Measurements from ENCODE around the gene RAMACL.

Gene RAMACL

GRCh38 chr6:166534658-166535406 is 51.6 kb downstream of the RAMACL start:
- H3K27ac Mint-ChIP-seq: no peak overlapping the region
- no peak for DNase-seq
- H3K4me3 Mint-ChIP-seq: no peak overlapping the region
- H3K36me3 Mint-ChIP-seq (ENCODE audit: low read depth): no peaks in the 10 kb centered on the region
- H3K9me3 Mint-ChIP-seq: no peaks in the 10 kb centered on the region
- H3K4me1 Mint-ChIP-seq (ENCODE audit: low read depth): peaks cover 7% of the 10 kb centered on the region
- no peaks in the 10 kb centered on the region for H3K27me3 Mint-ChIP-seq

DNA sequence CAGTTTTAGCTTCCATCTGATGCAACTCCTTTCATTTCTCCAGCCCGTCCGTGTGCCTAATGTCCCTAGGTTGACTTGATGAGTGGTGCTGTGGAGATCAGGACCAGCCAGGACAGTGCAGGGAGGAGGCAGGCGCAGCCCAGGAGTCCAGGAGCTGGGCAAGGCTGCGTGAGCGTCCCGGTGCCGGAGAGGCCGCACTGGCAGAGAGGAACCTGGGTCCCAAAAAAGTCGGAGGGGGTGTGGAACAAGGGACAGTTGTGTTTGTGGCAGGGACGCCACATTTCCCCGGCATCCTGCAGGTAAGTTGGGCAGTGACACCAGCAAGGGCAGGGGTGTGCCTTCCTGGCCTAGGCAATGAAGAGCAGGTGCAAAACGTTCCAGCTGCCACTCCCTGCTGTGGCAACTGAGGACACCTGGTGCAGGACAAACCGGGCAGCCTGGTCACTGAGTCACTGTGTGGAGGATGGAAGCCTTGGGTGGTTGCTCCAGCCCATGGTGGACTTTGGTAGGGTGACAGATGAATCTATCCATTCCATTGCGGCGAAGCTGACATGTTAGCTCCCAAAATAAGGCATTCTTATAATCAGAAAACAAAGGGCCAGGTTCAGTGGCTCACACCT is 53.2 kb downstream of the RAMACL start:
- Mint-ChIP-seq H3K27me3 (no peaks in the 10 kb centered on the region), H3K27ac (no peak overlapping the region), H3K9me3 (no peaks in the 10 kb centered on the region), H3K4me3 (no peak overlapping the region), H3K36me3 (ENCODE audit: low read depth) (peaks cover 2% of the 10 kb centered on the region), H3K4me1 (ENCODE audit: low read depth) (no peaks in the 10 kb centered on the region)
- no peak for DNase-seq

All from activated T-cell treated with anti-CD3 and anti-CD28 coated beads, Interleukin-2, amount 50 U/mL, for 24 hours (primary cell).